ENCODE data around the gene SLC2A1. TPM values are rescaled to one million over a fixed set of nuclear protein-coding genes. Genes with fewer than 3 reads are reported as not detected.
A peak's percentile ranks its signal among the peaks of the same experiment; 100 is the strongest.

The SLC2A1 gene
- total RNA-seq, 1 experiment from 2014 or later, result 422 TPM

DNA sequence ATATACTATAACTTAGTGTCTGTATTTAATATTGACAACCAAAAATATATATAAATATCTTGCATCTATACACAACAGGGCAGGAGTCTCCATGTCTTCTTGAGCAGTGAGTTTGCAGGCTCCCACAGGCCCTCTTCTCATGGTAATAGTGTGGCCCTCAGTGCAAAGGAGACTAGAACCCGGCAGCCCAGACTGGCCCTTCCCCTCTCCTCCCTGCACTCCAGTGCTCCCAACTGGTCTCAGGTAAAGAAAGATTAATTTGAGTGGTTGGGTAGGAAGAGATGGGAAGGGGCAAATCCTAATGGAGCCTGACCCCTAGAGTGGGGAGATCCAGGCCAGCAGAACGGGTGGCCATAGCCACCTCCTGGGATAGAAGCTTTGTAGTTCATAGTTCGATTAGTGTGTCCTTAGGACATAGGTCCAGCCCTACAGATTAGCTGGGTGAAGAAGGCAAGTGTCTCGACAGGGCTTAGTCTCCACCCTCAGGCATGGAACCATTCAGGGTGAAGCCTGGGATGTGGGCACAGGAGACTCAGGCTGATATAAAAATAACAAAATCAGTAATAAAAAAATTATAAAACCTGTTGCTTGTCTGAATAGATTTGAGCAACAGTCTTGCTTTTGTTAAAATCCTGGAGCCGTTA, 32.3 kb downstream of the SLC2A1 start:
- Histone ChIP-seq H3K9me3 (no peaks in the 10 kb centered on the region), H3K27me3 (replicated peaks; ENCODE audit: control insufficient read depth, insufficient read depth, low read length) (no peaks in the 10 kb centered on the region), H3K4me1 (peaks cover 12% of the 10 kb centered on the region), H3K36me3 (ENCODE audit: control insufficient read depth, insufficient read depth, low read length) (peaks cover 10% of the 10 kb centered on the region), H3K4me3 (ENCODE audit: low read depth, low read length) (no peak overlapping the region)
- peak overlapping the region; percentile 56 for H3K27ac Mint-ChIP-seq (ENCODE audit: unreplicated experiment)
- intact Hi-C loops (cut with micrococcal nuclease; ENCODE audit: unreplicated experiment), result no loop called here
- CTCF ChIA-PET, result no interaction called here
- BruUV-seq (replicated peaks), result TSS peak; percentile 53
- no peak for DNase-seq
- no peak overlapping the region for H3K4me3 Mint-ChIP-seq (ENCODE audit: unreplicated experiment)
- peaks cover 42% of the 10 kb centered on the region for H3K4me1 Mint-ChIP-seq (ENCODE audit: low read depth, unreplicated experiment)
- no peak for TF ChIP-seq CTCF (IDR thresholded peaks at IDR 0.05; ENCODE audit: insufficient read depth in 1 of 2, low read depth in 1 of 2, low read length in 1 of 2, severe bottlenecking in 1 of 2, unreplicated experiment in 1 of 2)
- H3K36me3 Mint-ChIP-seq (ENCODE audit: insufficient read depth, unreplicated experiment), result peaks cover 100% of the 10 kb centered on the region
- POLR2A ChIA-PET, result no interaction called here
- no peaks in the 10 kb centered on the region for H3K9me3 Mint-ChIP-seq (ENCODE audit: unreplicated experiment)
- no peaks in the 10 kb centered on the region for H3K27me3 Mint-ChIP-seq (ENCODE audit: insufficient read depth, unreplicated experiment)

DNA sequence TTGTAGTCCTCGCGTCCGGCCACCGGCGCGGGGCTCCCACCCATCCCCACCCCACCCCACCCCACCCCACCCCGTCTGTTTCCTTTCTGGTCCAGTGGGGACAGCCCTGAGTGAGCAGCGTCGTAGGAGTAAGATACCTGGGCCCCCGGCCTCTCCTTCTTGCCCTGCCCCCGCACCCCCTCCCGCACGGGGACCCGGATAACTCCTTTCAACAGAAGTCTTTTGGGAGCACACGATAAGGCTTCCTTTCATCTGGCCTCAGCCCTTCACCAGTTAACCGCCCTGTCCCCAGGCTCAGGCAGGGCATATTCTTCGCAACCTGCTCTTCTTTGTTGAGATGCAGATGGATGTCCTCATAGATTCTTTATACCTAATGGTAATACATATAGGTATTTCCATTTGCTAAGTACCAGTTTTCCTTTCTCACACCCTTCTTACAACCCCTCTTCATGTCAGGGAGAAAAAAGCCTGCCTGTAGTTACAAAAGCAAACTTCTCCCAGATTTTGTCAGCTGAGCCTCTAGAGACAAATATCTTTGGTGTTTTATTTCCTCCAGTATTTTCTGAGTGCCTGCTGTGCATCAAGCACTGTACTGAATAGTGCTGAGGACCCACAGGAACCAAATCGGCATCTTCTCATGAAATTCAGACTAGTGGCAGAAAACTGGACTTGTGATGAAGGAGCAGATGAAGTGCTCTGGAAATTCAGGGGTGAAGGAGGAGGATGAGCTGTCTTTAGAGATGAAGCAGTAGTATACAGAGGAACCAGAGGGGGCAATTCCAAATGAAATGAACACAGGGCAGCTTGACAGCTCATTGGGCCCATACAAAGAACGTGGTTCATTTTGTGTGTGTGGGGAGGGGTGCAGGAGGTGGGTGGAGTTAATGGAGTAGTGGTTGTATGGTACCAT, 33.6 kb downstream of the SLC2A1 start:
- Mint-ChIP-seq H3K4me1 (ENCODE audit: low read depth, unreplicated experiment) (peaks cover 42% of the 10 kb centered on the region), H3K27ac (ENCODE audit: unreplicated experiment) (peak overlapping the region; percentile 58), H3K36me3 (ENCODE audit: insufficient read depth, unreplicated experiment) (peaks cover 91% of the 10 kb centered on the region), H3K4me3 (ENCODE audit: unreplicated experiment) (peak overlapping the region; percentile 51), H3K9me3 (ENCODE audit: unreplicated experiment) (no peaks in the 10 kb centered on the region), H3K27me3 (ENCODE audit: insufficient read depth, unreplicated experiment) (no peaks in the 10 kb centered on the region)
- intact Hi-C loops (cut with micrococcal nuclease; ENCODE audit: unreplicated experiment), result loop anchor here (5.0 kb wide), 1 partner anchor 32 kb away; the partner anchor contains the start of gene SLC2A1
- ChIA-PET POLR2A (interaction anchor here (1.4 kb wide), 1 partner anchor 84 kb away, joined by 4 read pairs; no protein-coding TSS in a partner anchor), CTCF (interaction anchor here (1.2 kb wide), 1 partner anchor 149 kb away, joined by 3 read pairs; no protein-coding TSS in a partner anchor)
- no TSS peak for BruUV-seq (replicated peaks)
- H3K36me3 ChIP-seq (ENCODE audit: control insufficient read depth, insufficient read depth, low read length), result peaks cover 4% of the 10 kb centered on the region
- no peak for TF ChIP-seq CTCF (IDR thresholded peaks at IDR 0.05; ENCODE audit: insufficient read depth in 1 of 2, low read depth in 1 of 2, low read length in 1 of 2, severe bottlenecking in 1 of 2, unreplicated experiment in 1 of 2)
- no peaks in the 10 kb centered on the region for H3K27me3 ChIP-seq (replicated peaks; ENCODE audit: control insufficient read depth, insufficient read depth, low read length)
- peaks cover 12% of the 10 kb centered on the region for H3K4me1 ChIP-seq
- H3K4me3 ChIP-seq (ENCODE audit: low read depth, low read length), result no peak overlapping the region
- no peaks in the 10 kb centered on the region for H3K9me3 ChIP-seq
- DNase-seq, result peak in 1 of 2 experiments; percentile 71

- Histone ChIP-seq H3K4me1 (peaks cover 12% of the 10 kb centered on the region), H3K4me3 (ENCODE audit: low read depth, low read length) (no peak overlapping the region), H3K9me3 (no peaks in the 10 kb centered on the region), H3K27me3 (replicated peaks; ENCODE audit: control insufficient read depth, insufficient read depth, low read length) (no peaks in the 10 kb centered on the region), H3K36me3 (ENCODE audit: control insufficient read depth, insufficient read depth, low read length) (peaks cover 4% of the 10 kb centered on the region)
- intact Hi-C loops (cut with micrococcal nuclease; ENCODE audit: unreplicated experiment), result loop anchor here (5.0 kb wide), 1 partner anchor 33 kb away; the partner anchor contains the start of gene SLC2A1
- H3K27ac Mint-ChIP-seq (ENCODE audit: unreplicated experiment), result peak overlapping the region; percentile 58
- ChIA-PET CTCF (no interaction called here), POLR2A (interaction anchor here (1.4 kb wide), 1 partner anchor 85 kb away, joined by 4 read pairs; no protein-coding TSS in a partner anchor)
- H3K4me1 Mint-ChIP-seq (ENCODE audit: low read depth, unreplicated experiment), result peaks cover 40% of the 10 kb centered on the region
- H3K4me3 Mint-ChIP-seq (ENCODE audit: unreplicated experiment), result peak overlapping the region; percentile 51
- no peaks in the 10 kb centered on the region for H3K9me3 Mint-ChIP-seq (ENCODE audit: unreplicated experiment)
- H3K36me3 Mint-ChIP-seq (ENCODE audit: insufficient read depth, unreplicated experiment), result peaks cover 82% of the 10 kb centered on the region
- H3K27me3 Mint-ChIP-seq (ENCODE audit: insufficient read depth, unreplicated experiment), result no peaks in the 10 kb centered on the region
- DNase-seq, result peak; percentile 67 to 80
- no TSS peak for BruUV-seq (replicated peaks)
- TF ChIP-seq CTCF (IDR thresholded peaks at IDR 0.05; ENCODE audit: insufficient read depth in 1 of 2, low read depth in 1 of 2, low read length in 1 of 2, severe bottlenecking in 1 of 2, unreplicated experiment in 1 of 2), result no peak
Measured at GRCh38 chr1:42924082-42924850, 34.4 kb downstream of the SLC2A1 start.

Measured in Caco-2 (cell line).